Amniotic stem cell (primary cell): ENCODE data around the gene NDUFB4.
"Not testable (repeated sequence)": the region's sequence is repeated elsewhere in the genome, so short reads cannot be mapped to it uniquely, and the experiment has no call there.

Experiments
- DNase-seq: peaks from one replicate; lab custom pipeline; 2025; lab: John Stamatoyannopoulos, UW

Gene NDUFB4

GRCh38 chr3:120637851-120638559 is 41.9 kb downstream of the NDUFB4 start:
- no peak for DNase-seq

GRCh38 chr3:120638820-120639219 is 42.7 kb downstream of the NDUFB4 start:
- DNase-seq = not testable (repeated sequence)

GRCh38 chr3:120640231-120640630 is 44.1 kb downstream of the NDUFB4 start:
- DNase-seq = no peak

GRCh38 chr3:120641696-120642246 is 45.6 kb downstream of the NDUFB4 start:
- DNase-seq = no peak

- no peak for DNase-seq
These were observed 46.3 kb downstream of the NDUFB4 start for GRCh38 chr3:120642368-120642948.

GRCh38 chr3:120645083-120645845 is 49.1 kb downstream of the NDUFB4 start:
- no peak for DNase-seq

GRCh38 chr3:120646771-120647432 is 50.8 kb downstream of the NDUFB4 start:
- DNase-seq = no peak

GRCh38 chr3:120648290-120648689 is 52.2 kb downstream of the NDUFB4 start:
- DNase-seq = no peak

GRCh38 chr3:120649830-120650233 is 53.7 kb downstream of the NDUFB4 start:
- DNase-seq = no peak

- no peak for DNase-seq
These were observed 54.2 kb downstream of the NDUFB4 start for GRCh38 chr3:120650311-120650710.
